SU-DHL-6 (cell line): ENCODE data around the gene MERTK.

Experiments
- CTCF ChIP-seq: fragments of 200-600 bp; sonication (generic); IDR thresholded peaks from one replicate; pipeline ENCODE4 v1.5.1; 2017; ENCODE audit warnings: antibody characterized with exemption, mild to moderate bottlenecking, low read length, moderate library complexity; ENCODE audit not compliant: insufficient read depth, poor library complexity, severe bottlenecking
- EZH2phosphoT487 ChIP-seq: fragments of 200-600 bp; sonication (generic), shearing (Covaris generic); conservative IDR thresholded peaks from 2 replicates; pipeline ENCODE4 v1.6.1; 2018; ENCODE audit warnings: mild to moderate bottlenecking, antibody characterized with exemption, low read length, moderate library complexity, mixed read lengths

GRCh38 chr2:111994042-111994441, 95.6 kb downstream of the MERTK start:
- TF ChIP-seq CTCF (no peak), EZH2phosphoT487 (no peak)
